ENCODE results near the gene TICRR.

Gene TICRR

DNA sequence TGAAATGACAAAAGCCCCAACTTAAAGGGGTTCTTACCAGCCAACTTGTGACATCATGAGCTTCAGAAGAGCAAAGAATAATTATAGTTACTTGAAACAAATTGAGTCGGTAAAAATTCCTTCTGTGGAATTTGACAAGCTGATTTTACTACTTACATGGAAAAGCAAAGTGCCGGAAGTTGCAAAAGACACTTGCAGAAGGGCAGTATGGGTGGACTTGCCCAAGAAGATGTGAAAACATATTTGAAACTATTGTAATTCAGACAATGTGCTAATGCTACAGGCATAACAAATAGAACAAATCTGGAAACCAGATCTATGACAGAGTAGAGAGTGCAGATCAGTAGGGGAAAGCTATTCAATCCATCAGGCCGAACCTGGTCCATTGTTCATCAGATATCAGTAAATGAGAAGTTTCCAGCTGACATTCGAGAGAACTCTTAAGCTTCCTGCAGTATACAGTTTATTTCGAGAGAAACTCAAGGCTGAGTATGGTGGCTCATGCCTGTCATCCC lies 82.5 kb downstream of the TICRR start:
- DNase-seq: no peak

DNA sequence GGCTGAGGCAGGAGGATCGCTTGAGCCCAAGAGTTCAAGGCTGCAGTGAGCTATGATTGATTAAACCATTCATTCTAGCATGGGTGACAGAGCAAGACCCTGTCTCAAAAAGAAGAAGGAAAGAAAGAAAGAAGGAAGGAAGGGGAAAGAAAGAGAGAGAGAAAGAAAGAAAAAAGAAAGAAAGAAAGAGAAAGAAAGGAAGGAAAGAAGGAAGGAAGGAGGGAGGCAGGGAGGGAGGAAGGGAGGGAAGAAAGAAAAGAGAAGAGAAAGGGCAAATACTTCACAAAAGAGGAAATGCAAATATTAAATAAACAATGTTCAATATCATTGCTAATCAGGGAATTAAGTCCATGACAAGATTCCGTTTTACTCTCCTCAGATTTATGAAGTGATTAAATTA lies 84.0 kb downstream of the TICRR start:
- no peak for DNase-seq

DNA sequence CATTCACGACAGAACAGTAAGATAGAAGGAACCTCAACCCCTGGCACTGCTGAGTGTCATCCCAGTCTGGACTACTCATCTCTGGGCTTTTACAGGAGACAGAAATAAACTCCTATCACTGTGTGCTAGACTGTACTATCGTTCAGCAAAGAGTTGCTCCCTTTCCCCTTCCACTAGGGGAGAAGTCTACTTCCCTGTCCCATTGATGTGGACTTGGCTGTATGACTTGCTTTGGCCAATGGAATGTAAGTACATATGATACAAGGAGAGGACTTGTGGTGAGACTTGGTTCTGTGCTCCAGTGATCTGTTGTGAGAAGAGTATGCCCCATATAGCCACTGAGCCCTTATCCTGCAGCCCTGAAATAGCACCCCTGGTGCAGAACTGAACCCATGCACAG lies 85.3 kb downstream of the TICRR start:
- no peak for DNase-seq

- no peak for DNase-seq
Measured at GRCh38 chr15:89662893-89663626, 87.8 kb downstream of the TICRR start.

- no peak for DNase-seq
Measured at GRCh38 chr15:89664441-89665350, 89.4 kb downstream of the TICRR start.

DNA sequence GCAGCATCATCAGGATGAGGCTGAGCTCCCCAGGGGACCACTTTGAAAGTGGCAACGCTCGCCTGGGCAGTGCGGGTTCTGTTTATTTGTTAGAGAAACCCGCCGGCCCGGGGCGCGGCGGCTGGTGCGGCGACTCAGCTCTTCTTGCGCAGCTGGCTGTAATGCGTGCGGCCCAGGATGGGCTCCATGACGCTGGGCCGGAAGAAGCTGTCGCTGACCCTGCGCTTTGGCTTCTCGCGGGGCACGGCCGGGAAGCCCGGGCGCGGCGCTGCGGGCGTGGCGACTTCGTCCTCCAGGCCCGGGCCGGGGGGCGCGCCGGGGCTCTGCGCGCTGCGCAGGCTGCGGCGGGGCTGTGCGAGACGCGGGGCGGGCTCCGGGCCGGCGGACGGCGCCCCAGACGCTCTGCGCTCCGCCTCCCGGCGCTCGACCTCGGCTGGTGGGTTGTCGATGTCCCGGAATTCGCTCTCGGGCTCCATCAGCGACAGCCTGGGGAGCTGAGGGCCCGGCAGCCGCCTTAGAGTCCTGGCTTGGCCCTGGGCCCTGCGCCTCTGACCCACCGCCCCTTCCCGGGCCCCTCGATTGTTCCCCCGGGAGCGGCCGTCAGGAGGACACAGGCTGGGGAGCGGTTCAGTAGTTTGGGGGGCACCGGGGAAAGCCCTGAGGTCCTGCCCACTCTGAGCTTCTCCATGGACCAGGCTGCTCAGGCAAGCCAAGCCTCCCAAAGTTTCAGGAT lies 90.3 kb downstream of the TICRR start:
- no peak for DNase-seq

DNA sequence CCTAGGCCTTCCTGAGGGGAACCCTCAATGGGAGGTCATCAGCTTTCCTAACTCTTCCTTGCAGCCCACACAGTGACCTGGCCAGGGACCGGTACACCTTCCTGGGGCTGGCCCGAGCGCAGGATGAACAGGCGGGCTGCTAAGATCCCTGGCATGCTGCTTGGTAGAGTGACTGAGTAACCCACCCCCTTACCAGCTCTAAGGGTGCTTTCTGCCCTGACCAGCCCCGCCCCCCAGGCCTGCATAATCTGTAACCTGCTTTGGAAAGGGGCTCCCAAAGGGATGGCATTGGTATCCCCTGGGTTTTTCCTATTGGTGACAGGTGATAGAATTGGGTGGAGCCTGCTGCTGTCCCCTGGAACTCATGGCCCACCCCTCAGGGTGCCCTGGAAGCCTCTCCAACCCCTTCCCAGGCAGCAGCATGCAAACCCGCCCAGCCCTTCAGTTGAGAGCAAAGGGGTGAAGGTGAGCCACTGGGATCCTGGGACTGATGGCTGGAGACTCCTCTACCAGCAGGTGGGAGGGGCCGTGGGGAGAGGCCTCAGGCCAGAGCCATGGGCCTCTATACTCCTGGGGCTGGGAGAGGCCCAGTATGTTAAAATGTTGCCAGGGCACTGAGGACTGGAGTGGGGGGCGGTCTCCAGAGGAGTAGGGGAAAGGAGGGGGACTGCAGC lies 91.1 kb downstream of the TICRR start:
- no peak for DNase-seq

DNA sequence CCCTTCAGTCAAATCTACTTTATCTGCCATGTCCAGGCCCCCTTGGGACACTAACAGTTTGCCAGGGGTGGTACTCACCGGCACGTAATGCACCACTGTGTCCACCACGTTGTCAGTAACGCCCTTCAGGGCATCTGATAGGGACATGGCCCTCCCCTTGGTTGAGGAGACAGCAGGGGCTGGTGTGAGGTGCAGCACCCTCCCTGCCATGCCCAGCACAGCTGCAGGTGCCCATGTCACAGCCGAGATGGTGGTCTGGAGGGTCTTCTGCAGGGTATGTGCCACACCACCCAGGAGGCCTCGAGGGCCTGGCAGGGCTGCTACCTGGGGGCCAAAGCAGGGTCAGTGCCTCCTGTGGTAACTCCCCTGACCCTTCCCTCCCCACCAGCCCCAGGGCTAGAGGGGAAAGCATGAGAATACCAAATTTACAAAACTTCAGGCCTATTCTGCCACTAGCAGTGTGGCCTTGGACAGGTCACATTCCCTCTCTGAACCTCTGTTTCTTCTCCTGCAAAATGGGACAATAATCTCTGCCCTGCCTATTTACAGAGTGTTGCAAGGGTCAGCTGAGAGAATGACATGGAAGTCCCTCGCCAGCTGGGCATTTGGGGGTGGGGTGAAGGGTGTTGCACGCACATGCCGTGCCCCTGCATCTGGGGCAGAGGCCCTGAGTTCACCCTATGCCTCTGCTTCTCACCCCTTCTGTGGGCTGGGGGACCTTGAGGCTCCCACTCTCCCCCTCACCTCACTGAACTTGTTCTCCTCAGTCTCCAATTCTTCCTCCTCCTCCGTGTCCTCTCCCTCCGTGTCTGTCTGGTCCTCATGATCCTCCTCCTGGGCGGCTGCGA lies 91.8 kb downstream of the TICRR start:
- DNase-seq: no peak

- DNase-seq: no peak
Measured at GRCh38 chr15:89667706-89667960, 92.4 kb downstream of the TICRR start.

GRCh38 chr15:89668171-89668570 lies 92.9 kb downstream of the TICRR start:
- no peak for DNase-seq

- DNase-seq: no peak
Measured at GRCh38 chr15:89669309-89669865, 94.1 kb downstream of the TICRR start.

DNA sequence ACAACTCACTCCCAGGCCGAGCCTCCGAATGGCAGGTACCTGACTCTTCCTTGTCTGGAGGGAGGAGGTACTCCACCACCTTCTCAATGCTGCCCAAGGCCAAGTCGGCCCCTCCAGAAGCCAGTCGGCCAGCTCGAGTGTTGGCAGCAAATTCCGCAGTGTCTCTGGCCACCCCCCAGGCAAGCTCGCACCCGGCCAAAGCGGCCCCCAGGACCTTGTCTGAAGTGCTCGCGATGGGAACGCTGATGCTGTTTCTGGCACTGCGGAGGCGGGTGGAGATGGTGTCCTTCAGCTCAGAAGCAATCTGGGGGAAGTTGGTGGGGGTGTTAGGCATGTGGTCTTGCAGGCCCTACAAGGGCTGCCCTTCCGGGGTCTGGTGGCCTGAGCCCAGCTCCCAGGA lies 94.7 kb downstream of the TICRR start:
- DNase-seq: no peak

DNA sequence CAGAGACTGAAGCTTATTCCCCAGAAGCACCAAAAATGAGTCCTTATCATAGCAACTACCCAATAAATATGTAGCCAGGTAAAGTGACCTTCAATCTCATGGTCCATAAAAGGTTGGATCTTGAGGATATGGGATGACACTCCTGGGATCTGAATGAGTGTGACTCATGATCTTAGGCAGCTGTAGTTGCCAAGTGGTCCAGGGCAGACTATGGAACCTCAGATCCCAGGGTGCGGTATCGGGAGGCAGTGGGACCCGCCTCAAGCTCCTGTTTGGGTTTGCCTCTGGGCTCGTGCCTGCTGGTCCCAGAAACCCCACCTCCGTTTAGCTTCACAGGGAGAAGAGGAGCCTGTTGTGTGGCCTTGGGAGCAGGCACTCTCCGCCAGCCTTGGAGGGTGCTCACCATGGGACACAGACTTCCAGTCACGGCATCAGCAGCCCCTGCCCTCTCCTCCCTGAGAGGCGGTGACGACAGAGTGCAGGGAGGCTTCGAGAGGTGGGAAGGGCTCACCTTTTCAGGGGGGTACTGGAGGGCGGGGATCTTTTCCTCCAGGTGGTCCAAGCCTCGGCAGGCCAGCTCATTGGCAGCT lies 95.8 kb downstream of the TICRR start:
- DNase-seq: no peak

DNA sequence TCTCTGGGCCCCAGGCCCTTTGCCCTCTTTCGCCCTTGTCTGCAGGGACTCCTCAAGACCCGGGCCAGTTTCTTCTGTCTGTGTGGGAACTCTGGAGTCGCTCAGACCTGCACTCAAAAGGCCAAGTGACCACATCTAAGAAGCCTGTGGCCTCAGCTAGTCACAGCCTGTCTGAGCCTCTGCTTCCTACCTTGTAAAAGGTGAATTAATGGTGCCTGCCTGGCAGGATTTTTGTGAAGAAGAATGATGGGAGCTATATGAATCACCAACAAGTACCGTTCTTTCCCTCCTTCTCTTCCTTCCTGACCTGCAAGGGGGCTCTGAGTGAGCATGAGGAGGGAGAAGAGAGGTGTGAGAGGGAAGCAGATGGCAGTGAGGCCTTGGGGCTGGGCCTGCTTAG lies 96.4 kb downstream of the TICRR start:
- no peak for DNase-seq

GRCh38 chr15:89672221-89673164 lies 97.2 kb downstream of the TICRR start:
- DNase-seq: no peak

DNA sequence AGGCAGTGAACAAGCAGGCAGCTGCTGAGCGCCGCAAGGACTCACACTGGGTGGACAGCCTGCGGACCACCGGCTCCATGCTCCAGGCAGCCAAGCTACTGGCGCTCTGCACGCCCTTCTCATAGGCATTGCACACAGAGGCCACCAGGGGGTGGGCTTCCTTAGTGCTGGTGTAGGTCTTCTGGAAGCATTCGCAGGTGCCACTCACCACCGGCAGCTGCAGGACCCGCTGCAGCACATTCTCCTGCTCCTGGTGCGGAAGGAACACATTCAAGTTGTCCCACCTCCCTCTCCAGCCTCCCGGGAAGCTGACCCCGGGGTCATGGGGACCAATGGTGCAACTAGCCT lies 97.9 kb downstream of the TICRR start:
- DNase-seq: peak; percentile 6

- DNase-seq: no peak
Measured at GRCh38 chr15:89674526-89674925, 99.3 kb downstream of the TICRR start.

- no peak for DNase-seq
Measured at GRCh38 chr15:89675606-89676005, 100.3 kb downstream of the TICRR start.

DNA sequence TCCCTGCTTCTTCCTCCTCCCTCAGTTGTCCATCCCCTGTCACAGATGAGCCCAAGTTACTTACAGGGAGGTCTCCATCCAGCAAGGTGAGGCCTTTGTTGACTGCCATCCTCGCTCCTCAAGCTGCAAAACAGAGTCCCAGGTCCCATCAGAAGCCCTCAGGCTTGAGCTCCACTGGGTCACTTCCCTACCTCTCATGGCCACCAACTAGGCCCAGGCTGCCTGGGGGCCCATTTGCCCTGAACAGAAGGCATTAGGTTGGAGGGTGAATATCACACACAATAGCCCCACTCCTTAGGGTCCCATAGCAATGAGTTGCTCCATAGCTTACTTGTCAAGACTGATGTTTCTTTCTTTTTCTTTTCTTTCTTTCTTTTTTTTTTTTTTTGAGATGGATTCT lies 102.1 kb downstream of the TICRR start:
- DNase-seq: no peak

Data from stimulated activated CD4-positive, alpha-beta T cell treated with anti-CD3 and anti-CD28 coated beads, Interleukin-12 subunit alpha, Interleukin-12 subunit beta, amount 100 ng/mL, for 4 hours (primary cell).